Testis (tissue), 3 donors: ENCODE measurements around the gene NFIA. TPM values are rescaled to one million over a fixed set of nuclear protein-coding genes. Genes with fewer than 3 reads are reported as not detected.

Experiments
- DNase-seq: peaks from one replicate; pipeline ENCODE4 v3.0.0-alpha.2; 2019
- H3K27ac ChIP-seq, 2 donors: fragments of 200-600 bp; sonication (generic); one replicate each; pipeline ENCODE4 v1.5.1; 2019
- H3K27me3 ChIP-seq: fragments of 200-600 bp; sonication (generic); one replicate; pipeline ENCODE4 v1.5.1; 2019
- H3K36me3 ChIP-seq: fragments of 200-600 bp; sonication (generic); one replicate; pipeline ENCODE4 v1.5.1; 2017; ENCODE audit warnings: low read depth; ENCODE audit errors: missing control alignments
- H3K4me1 ChIP-seq: fragments of 200-600 bp; sonication (generic); one replicate; pipeline ENCODE4 v1.5.1; 2019
- H3K4me3 ChIP-seq, 2 donors: fragments of 200-600 bp; sonication (generic); one replicate each; pipeline ENCODE4 v1.5.1; 2017 to 2019
- H3K9me3 ChIP-seq: fragments of 200-600 bp; sonication (generic); one replicate; pipeline ENCODE4 v1.5.1; 2017
- POLR2A ChIP-seq: fragments of 450-650 bp; IDR thresholded peaks from one replicate; pipeline ENCODE4 v1.6.1; 2017; ENCODE audit warnings: antibody characterized with exemption, mild to moderate bottlenecking, moderate library complexity
- WGBS, 2 donors: methylation state at CpG; one replicate each; pipeline ENCODE4 v1.1.5; 2018; 5-methylcytosine and 5-hydroxymethylcytosine counted together
- intact Hi-C: fragments of 100-400 bp; cut with DNase I; formaldehyde crosslinking; loops from one replicate; pipeline ENCODE4 v1.15.1; 2023; ENCODE audit warnings: low total_unique reads
- polyA plus RNA-seq: library from polyadenylated mRNA; stranded (reverse); fragments of 350-450 nt; fragmentation: Illumina TruSeq; extraction: RNeasy Lipid Tissue Mini Kit (QIAGEN cat#74804); gene quantifications from one replicate; pipeline ENCODE4 v1.2.3, GENCODE V29; 2014; ENCODE audit warnings: low read depth, low replicate concordance; ENCODE audit not compliant: insufficient read depth
- total RNA-seq, 2 donors: library from RNA; depleted of rRNA; stranded (reverse); fragments of >200 nt; gene quantifications; one replicate each; pipeline ENCODE4 v1.2.3, GENCODE V29; 2016
- TF ChIP-seq, protein P1 (sequence below), 3 experiments: fragments of 450-650 bp in 2 of 3; fragments of 200-600 bp in 1 of 3; sonication (generic) in 1 of 3; IDR thresholded peaks; one replicate each; pipeline ENCODE4 v1.5.1; 2016 to 2019; ENCODE audit warnings: antibody characterized with exemption in 3 of 3, mild to moderate bottlenecking in 2 of 3, moderate library complexity in 1 of 3

Gene NFIA
- total and polyA plus RNA-seq, 3 donors from 2014 or later, result 11.6 to 78.9 (median 53.5) TPM

GRCh38 chr1:61506236-61506635 is 423.9 kb downstream of the NFIA start:
- no peak overlapping the region for H3K27ac ChIP-seq
- H3K27me3 ChIP-seq, result no peaks in the 10 kb centered on the region
- no peaks in the 10 kb centered on the region for H3K9me3 ChIP-seq
- intact Hi-C loops, result no loop called here
- no peak overlapping the region for H3K4me3 ChIP-seq
- no peaks in the 10 kb centered on the region for H3K36me3 ChIP-seq
- 91 to 96% methylated on average over 2 of the region's 2 CpGs for WGBS, 2 donors
- no peak for DNase-seq
- TF ChIP-seq, protein P1, sequence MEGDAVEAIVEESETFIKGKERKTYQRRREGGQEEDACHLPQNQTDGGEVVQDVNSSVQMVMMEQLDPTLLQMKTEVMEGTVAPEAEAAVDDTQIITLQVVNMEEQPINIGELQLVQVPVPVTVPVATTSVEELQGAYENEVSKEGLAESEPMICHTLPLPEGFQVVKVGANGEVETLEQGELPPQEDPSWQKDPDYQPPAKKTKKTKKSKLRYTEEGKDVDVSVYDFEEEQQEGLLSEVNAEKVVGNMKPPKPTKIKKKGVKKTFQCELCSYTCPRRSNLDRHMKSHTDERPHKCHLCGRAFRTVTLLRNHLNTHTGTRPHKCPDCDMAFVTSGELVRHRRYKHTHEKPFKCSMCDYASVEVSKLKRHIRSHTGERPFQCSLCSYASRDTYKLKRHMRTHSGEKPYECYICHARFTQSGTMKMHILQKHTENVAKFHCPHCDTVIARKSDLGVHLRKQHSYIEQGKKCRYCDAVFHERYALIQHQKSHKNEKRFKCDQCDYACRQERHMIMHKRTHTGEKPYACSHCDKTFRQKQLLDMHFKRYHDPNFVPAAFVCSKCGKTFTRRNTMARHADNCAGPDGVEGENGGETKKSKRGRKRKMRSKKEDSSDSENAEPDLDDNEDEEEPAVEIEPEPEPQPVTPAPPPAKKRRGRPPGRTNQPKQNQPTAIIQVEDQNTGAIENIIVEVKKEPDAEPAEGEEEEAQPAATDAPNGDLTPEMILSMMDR (IDR thresholded peaks at IDR 0.05), result no peak
- TF ChIP-seq POLR2A, result no peak
- H3K4me1 ChIP-seq, result no peaks in the 10 kb centered on the region

DNA sequence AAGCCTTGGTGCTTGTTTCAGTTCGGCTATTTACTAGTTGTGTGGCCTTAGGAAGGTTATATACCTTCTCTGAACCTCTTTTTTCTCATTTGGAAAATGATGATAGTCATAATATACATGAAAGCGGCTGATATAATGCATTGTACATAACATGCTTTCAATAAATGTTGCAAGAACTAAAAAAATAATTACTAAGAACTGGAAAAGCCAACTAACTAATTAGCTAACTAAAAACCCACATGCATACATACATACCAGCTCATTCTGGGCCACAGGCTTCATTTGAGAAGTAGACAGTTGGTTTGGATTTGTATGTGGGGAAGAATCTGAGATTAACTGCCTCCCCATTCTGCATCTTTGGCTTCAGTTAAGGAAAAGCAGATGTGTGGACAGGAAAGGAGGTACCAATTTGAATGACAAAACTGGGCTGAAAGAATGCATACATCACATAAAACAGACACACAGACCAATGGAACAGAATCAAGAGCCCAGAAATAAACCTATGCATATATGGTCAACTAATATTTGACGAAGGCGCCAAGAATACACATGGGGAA is 424.7 kb downstream of the NFIA start:
- Histone ChIP-seq H3K27me3 (no peaks in the 10 kb centered on the region), H3K27ac (no peak overlapping the region), H3K4me1 (no peaks in the 10 kb centered on the region), H3K9me3 (no peaks in the 10 kb centered on the region), H3K4me3 (no peak overlapping the region), H3K36me3 (no peaks in the 10 kb centered on the region)
- DNase-seq, result no peak
- WGBS, 2 donors, result 89 to 97% methylated on average over 4 of the region's 4 CpGs
- intact Hi-C loops, result no loop called here
- TF ChIP-seq, protein P1 (IDR thresholded peaks at IDR 0.05), result no peak
- TF ChIP-seq POLR2A, result no peak
